Measurements from ENCODE around the gene NUP210. TPM values are rescaled to one million over a fixed set of nuclear protein-coding genes. Genes with fewer than 3 reads are reported as not detected.

The NUP210 gene
- total RNA-seq (10 to 100 TPM; 37.4 to 44.0 TPM), polyA plus RNA-seq (ENCODE audit: insufficient read depth, low read depth, low replicate concordance) (26.2 TPM)
- long read RNA-seq, donor 1, result 0 reads
- long read RNA-seq, donor 2, result 0 reads

- Histone ChIP-seq H3K4me1 (peaks cover 3% of the 10 kb centered on the region), H3K27me3 (no peaks in the 10 kb centered on the region), H3K36me3 (ENCODE audit: low read depth, missing control alignments) (no peaks in the 10 kb centered on the region), H3K9me3 (no peaks in the 10 kb centered on the region), H3K4me3 (peak within 1 kb of the TSS; percentile 56 to 67), H3K27ac (peak within 1 kb of the TSS in 1 of 2 donors; percentile 45)
- peak; percentile 66 for DNase-seq
- WGBS, 2 donors, result 5 to 20% methylated on average over 1 to 39 of the region's 90 CpGs
- intact Hi-C loops (cut with DNase I; ENCODE audit: low total_unique reads), result no loop called here
- TF ChIP-seq CTCF (IDR thresholded peaks at IDR 0.05), result peak in 1 of 3 experiments; percentile 12
- TF ChIP-seq POLR2A (IDR thresholded peaks at IDR 0.05), result no peak
These were observed at the start of gene NUP210 for GRCh38 chr3:13420045-13420830. NUP210 (minus strand) TSS chr3:13420322; CDS start chr3:13420226, 96 bp downstream.

- H3K4me1 ChIP-seq, result no peaks in the 10 kb centered on the region
- DNase-seq, result no peak
- no peaks in the 10 kb centered on the region for H3K9me3 ChIP-seq
- H3K27ac ChIP-seq, result no peak overlapping the region
- WGBS, 2 donors, result 86 to 92% methylated on average over 4 of the region's 4 CpGs
- no peak overlapping the region for H3K4me3 ChIP-seq
- intact Hi-C loops (cut with DNase I; ENCODE audit: low total_unique reads), result no loop called here
- no peaks in the 10 kb centered on the region for H3K36me3 ChIP-seq (ENCODE audit: low read depth, missing control alignments)
- no peaks in the 10 kb centered on the region for H3K27me3 ChIP-seq
- TF ChIP-seq POLR2A (IDR thresholded peaks at IDR 0.05), result no peak
- no peak for TF ChIP-seq CTCF (IDR thresholded peaks at IDR 0.05)
These were observed 46.7 kb upstream of the NUP210 start for GRCh38 chr3:13466781-13467180.

- H3K9me3 ChIP-seq, result no peaks in the 10 kb centered on the region
- H3K4me3 ChIP-seq, result no peak overlapping the region
- H3K27me3 ChIP-seq, result no peaks in the 10 kb centered on the region
- H3K27ac ChIP-seq, result no peak overlapping the region
- TF ChIP-seq POLR2A (IDR thresholded peaks at IDR 0.05), result no peak
- DNase-seq, result no peak
- no peaks in the 10 kb centered on the region for H3K4me1 ChIP-seq
- 65 to 75% methylated on average over 4 of the region's 4 CpGs for WGBS, 2 donors
- no peaks in the 10 kb centered on the region for H3K36me3 ChIP-seq (ENCODE audit: low read depth, missing control alignments)
- intact Hi-C loops (cut with DNase I; ENCODE audit: low total_unique reads), result no loop called here
These were observed 45.2 kb upstream of the NUP210 start for GRCh38 chr3:13465236-13465873.

- no peaks in the 10 kb centered on the region for H3K9me3 ChIP-seq
- H3K27ac ChIP-seq, result no peak overlapping the region
- no peaks in the 10 kb centered on the region for H3K4me1 ChIP-seq
- 82 to 87% methylated on average over 11 of the region's 11 CpGs for WGBS, 2 donors
- TF ChIP-seq CTCF (IDR thresholded peaks at IDR 0.05) (no peak), POLR2A (IDR thresholded peaks at IDR 0.05) (no peak)
- intact Hi-C loops (cut with DNase I; ENCODE audit: low total_unique reads), result no loop called here
- no peak for DNase-seq
- H3K36me3 ChIP-seq (ENCODE audit: low read depth, missing control alignments), result no peaks in the 10 kb centered on the region
- H3K4me3 ChIP-seq, result no peak overlapping the region
- no peaks in the 10 kb centered on the region for H3K27me3 ChIP-seq
These were observed 43.7 kb upstream of the NUP210 start for GRCh38 chr3:13463618-13464400.

GRCh38 chr3:13462822-13463221, 42.7 kb upstream of the NUP210 start:
- H3K27me3 ChIP-seq, result no peaks in the 10 kb centered on the region
- H3K9me3 ChIP-seq, result no peaks in the 10 kb centered on the region
- intact Hi-C loops (cut with DNase I; ENCODE audit: low total_unique reads), result no loop called here
- TF ChIP-seq POLR2A (IDR thresholded peaks at IDR 0.05) (no peak), CTCF (IDR thresholded peaks at IDR 0.05) (no peak)
- 71 to 74% methylated on average over 5 of the region's 5 CpGs for WGBS, 2 donors
- no peaks in the 10 kb centered on the region for H3K36me3 ChIP-seq (ENCODE audit: low read depth, missing control alignments)
- no peak overlapping the region for H3K27ac ChIP-seq
- H3K4me1 ChIP-seq, result no peaks in the 10 kb centered on the region
- H3K4me3 ChIP-seq, result no peak overlapping the region
- DNase-seq, result no peak

Data from testis (tissue), 5 donors.